Chondrocyte (in vitro differentiated cells): ENCODE data around the gene KRT7. TPM values are rescaled to one million over a fixed set of nuclear protein-coding genes. Genes with fewer than 3 reads are reported as not detected.

Source experiments
- DNase-seq: peaks from one replicate; pipeline ENCODE4 v3.0.0; 2021; ENCODE audit warnings: mixed read lengths, low spot score
- H3K27ac Mint-ChIP-seq: one replicate; pipeline ENCODE4 v1.8.0; 2021; ENCODE audit warnings: mild to moderate bottlenecking, moderate library complexity, mixed read lengths; ENCODE audit not compliant: unreplicated experiment
- H3K27me3 Mint-ChIP-seq: 2 replicates; pipeline ENCODE4 v1.8.0; 2021; ENCODE audit warnings: low read depth, mixed read lengths
- H3K36me3 Mint-ChIP-seq: 2 replicates; pipeline ENCODE4 v1.8.0; 2021; ENCODE audit warnings: low read depth, mixed read lengths
- H3K4me1 Mint-ChIP-seq: 2 replicates; pipeline ENCODE4 v1.8.0; 2021; ENCODE audit warnings: low read depth, mild to moderate bottlenecking, mixed read lengths
- H3K4me3 Mint-ChIP-seq: one replicate; pipeline ENCODE4 v1.8.0; 2021; ENCODE audit warnings: mild to moderate bottlenecking, moderate library complexity, mixed read lengths; ENCODE audit not compliant: unreplicated experiment
- H3K9me3 Mint-ChIP-seq: 2 replicates; pipeline ENCODE4 v1.8.0; 2021; ENCODE audit warnings: low read depth, mixed read lengths
- total RNA-seq: library from RNA; stranded (reverse); gene quantifications from 3 replicates; pipeline ENCODE4 v1.2.1, GENCODE V29; 2021
- TF ChIP-seq, protein P1 (sequence below): fragments of 200-600 bp; sonication (generic); IDR thresholded peaks from 2 replicates; pipeline ENCODE4 v1.5.0; 2021; ENCODE audit warnings: antibody characterized with exemption, mild to moderate bottlenecking, moderate library complexity

Gene KRT7
- total RNA-seq, 1 donor from 2014 or later, result 266 TPM

GRCh38 chr12:52271158-52271557 lies 38.1 kb downstream of the KRT7 start:
- H3K27ac Mint-ChIP-seq, result no peak overlapping the region
- no peaks in the 10 kb centered on the region for H3K36me3 Mint-ChIP-seq
- peaks cover 9% of the 10 kb centered on the region for H3K4me1 Mint-ChIP-seq
- peaks cover 13% of the 10 kb centered on the region for H3K27me3 Mint-ChIP-seq
- H3K9me3 Mint-ChIP-seq, result no peaks in the 10 kb centered on the region
- no peak overlapping the region for H3K4me3 Mint-ChIP-seq
- TF ChIP-seq, protein P1, sequence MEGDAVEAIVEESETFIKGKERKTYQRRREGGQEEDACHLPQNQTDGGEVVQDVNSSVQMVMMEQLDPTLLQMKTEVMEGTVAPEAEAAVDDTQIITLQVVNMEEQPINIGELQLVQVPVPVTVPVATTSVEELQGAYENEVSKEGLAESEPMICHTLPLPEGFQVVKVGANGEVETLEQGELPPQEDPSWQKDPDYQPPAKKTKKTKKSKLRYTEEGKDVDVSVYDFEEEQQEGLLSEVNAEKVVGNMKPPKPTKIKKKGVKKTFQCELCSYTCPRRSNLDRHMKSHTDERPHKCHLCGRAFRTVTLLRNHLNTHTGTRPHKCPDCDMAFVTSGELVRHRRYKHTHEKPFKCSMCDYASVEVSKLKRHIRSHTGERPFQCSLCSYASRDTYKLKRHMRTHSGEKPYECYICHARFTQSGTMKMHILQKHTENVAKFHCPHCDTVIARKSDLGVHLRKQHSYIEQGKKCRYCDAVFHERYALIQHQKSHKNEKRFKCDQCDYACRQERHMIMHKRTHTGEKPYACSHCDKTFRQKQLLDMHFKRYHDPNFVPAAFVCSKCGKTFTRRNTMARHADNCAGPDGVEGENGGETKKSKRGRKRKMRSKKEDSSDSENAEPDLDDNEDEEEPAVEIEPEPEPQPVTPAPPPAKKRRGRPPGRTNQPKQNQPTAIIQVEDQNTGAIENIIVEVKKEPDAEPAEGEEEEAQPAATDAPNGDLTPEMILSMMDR, result no peak
- no peak for DNase-seq

DNA sequence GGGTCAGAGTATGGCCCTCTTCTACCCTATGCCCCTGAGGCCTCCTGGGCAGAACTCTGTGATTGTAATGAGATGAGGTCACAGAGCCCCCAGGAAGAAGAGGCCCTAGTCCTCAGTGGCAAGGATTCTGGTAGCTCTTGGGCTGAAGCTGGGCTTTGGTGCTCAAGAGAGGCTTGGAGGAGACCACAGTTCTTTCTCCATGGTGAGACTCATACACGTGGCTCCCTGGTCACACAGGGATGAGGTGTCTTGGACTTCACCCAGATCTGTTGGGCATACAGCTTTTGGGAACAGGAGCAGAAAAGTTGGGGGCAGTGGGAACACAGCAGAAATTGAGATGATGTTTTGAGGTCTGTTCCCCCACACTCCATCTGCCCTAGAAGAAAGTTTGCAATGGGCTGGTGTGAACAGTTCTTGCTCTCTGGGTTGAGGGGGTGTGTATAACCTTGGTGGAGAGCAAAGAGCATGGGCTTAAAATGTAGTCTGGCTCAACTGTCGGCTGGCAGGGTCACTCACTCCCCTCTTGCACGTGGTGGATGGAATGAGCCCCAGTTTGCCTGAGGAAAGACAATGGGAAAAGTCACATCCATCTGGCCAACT lies 41.6 kb downstream of the KRT7 start, which contains the start of gene KRT86:
Gene KRT86 (plus strand): TSS at position 125 of the 600 bp plus-strand sequence. CDS start 27,272 bp downstream, outside the sequence.
- TF ChIP-seq, protein P1, result no peak
- no peak within 1 kb of the TSS for H3K4me3 Mint-ChIP-seq
- no peaks in the 10 kb centered on the region for H3K36me3 Mint-ChIP-seq
- peaks cover 15% of the 10 kb centered on the region for H3K27me3 Mint-ChIP-seq
- peaks cover 15% of the 10 kb centered on the region for H3K4me1 Mint-ChIP-seq
- H3K27ac Mint-ChIP-seq, result no peak within 1 kb of the TSS
- DNase-seq, result no peak
- no peaks in the 10 kb centered on the region for H3K9me3 Mint-ChIP-seq

DNA sequence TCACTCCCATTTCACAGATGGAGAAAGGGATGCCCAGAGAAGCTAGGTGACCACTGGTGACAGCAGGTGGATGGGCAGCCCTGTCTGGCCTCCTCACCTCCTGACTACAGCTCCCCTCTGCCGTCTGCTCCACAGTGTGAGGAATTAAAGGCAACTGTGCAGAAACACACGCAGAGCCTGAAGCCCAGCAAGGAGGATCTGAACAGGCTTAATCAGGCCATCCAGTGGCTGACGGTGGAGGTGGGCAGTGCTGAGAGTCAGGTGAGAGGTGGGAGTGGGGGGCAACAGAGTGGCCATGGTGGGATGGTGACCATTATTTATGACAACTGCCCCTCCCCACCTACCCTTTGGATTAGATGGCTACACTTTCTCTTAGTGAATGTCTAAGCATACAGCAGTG lies 42.6 kb downstream of the KRT7 start:
- DNase-seq, result no peak
- Mint-ChIP-seq H3K9me3 (no peaks in the 10 kb centered on the region), H3K4me3 (no peak overlapping the region), H3K36me3 (no peaks in the 10 kb centered on the region), H3K27me3 (peaks cover 15% of the 10 kb centered on the region), H3K27ac (no peak overlapping the region), H3K4me1 (peaks cover 26% of the 10 kb centered on the region)
- TF ChIP-seq, protein P1, result no peak

GRCh38 chr12:52277486-52278245 lies 44.6 kb downstream of the KRT7 start:
- H3K27ac Mint-ChIP-seq, result peak overlapping the region; percentile 49
- H3K4me1 Mint-ChIP-seq, result peaks cover 37% of the 10 kb centered on the region
- DNase-seq, result no peak
- H3K4me3 Mint-ChIP-seq, result no peak overlapping the region
- TF ChIP-seq, protein P1, result no peak
- no peaks in the 10 kb centered on the region for H3K9me3 Mint-ChIP-seq
- no peaks in the 10 kb centered on the region for H3K36me3 Mint-ChIP-seq
- peaks cover 10% of the 10 kb centered on the region for H3K27me3 Mint-ChIP-seq

- peak overlapping the region; percentile 99 for H3K27ac Mint-ChIP-seq
- TF ChIP-seq, protein P1, result peak; percentile 96
- H3K27me3 Mint-ChIP-seq, result peaks cover 9% of the 10 kb centered on the region
- H3K4me3 Mint-ChIP-seq, result peak overlapping the region; percentile 46
- peaks cover 37% of the 10 kb centered on the region for H3K4me1 Mint-ChIP-seq
- DNase-seq, result no peak
- no peaks in the 10 kb centered on the region for H3K9me3 Mint-ChIP-seq
- H3K36me3 Mint-ChIP-seq, result no peaks in the 10 kb centered on the region
Measured at GRCh38 chr12:52278575-52279421, 45.8 kb downstream of the KRT7 start.
